AG04450 (cell line): Measurements from ENCODE around the gene H6PD. TPM values are rescaled to one million over a fixed set of nuclear protein-coding genes. Genes with fewer than 3 reads are reported as not detected.

Experiments used
- CTCF ChIA-PET: fragments of 300-600, 350-600 bp; formaldehyde crosslinking; extraction: SDS; loops from one replicate; lab custom pipeline; 2022; ENCODE audit warnings: antibody characterized with exemption, inconsistent platforms; lab: Charles Lee
- POLR2A ChIA-PET: fragments of 350-600 bp; formaldehyde crosslinking; extraction: SDS; loops from one replicate; lab custom pipeline; 2021; ENCODE audit warnings: antibody characterized with exemption, inconsistent platforms; lab: Yijun Ruan, JAX
- DNase-seq: peaks from one replicate; pipeline ENCODE4 v3.0.0-alpha.2; 2011; ENCODE audit warnings: low read depth, low spot score
- H3K27ac ChIP-seq: one replicate; pipeline ENCODE4 v1.5.1; 2012; ENCODE audit warnings: low read depth, low read length, control low read depth
- H3K27me3 ChIP-seq: one replicate; pipeline ENCODE4 v1.6.0; 2012; ENCODE audit warnings: low read length; ENCODE audit not compliant: control insufficient read depth, insufficient read depth
- H3K4me3 ChIP-seq: 2 replicates; pipeline ENCODE4 v1.5.1; 2011; ENCODE audit warnings: mild to moderate bottlenecking, low read depth, low read length, control low read depth
- H3K9me3 ChIP-seq: 2 replicates; pipeline ENCODE4 v1.5.1; 2012; ENCODE audit warnings: low read length; ENCODE audit not compliant: control insufficient read depth, insufficient read depth
- CTCF ChIP-seq: IDR thresholded peaks from 2 replicates; pipeline ENCODE4 v1.5.1; 2011; ENCODE audit warnings: low read depth, low read length, control low read depth, inconsistent platforms
- polyA plus RNA-seq: library from polyadenylated mRNA; depleted of rRNA; stranded (reverse); fragments of >200 nt; gene quantifications from 2 replicates; pipeline ENCODE4 v1.2.3, GENCODE V29; 2011

H6PD gene
- polyA plus RNA-seq, 1 experiment: 18.3 TPM

- no peak for DNase-seq
- no peak for TF ChIP-seq CTCF
- Histone ChIP-seq H3K9me3 (no peaks in the 10 kb centered on the region; the same call in 1 of the 2 replicates), H3K27me3 (no peaks in the 10 kb centered on the region), H3K27ac (no peak overlapping the region), H3K4me3 (no peak overlapping the region)
- ChIA-PET POLR2A (interaction anchor here (0.9 to 1.2 kb wide), 2 partner anchors 11 to 44 kb away, joined by 4 to 10 read pairs; partner anchors contain the start of gene H6PD), CTCF (interaction anchor here (0.9 to 2.8 kb wide), 3 partner anchors 10 to 135 kb away, joined by 3 to 10 read pairs (median 4); partner anchors contain the start of gene H6PD)
Measured at GRCh38 chr1:9245661-9246060, 11.1 kb downstream of the H6PD start.

- Histone ChIP-seq H3K27me3 (no peaks in the 10 kb centered on the region), H3K9me3 (no peaks in the 10 kb centered on the region; the same call in 1 of the 2 replicates), H3K27ac (no peak overlapping the region), H3K4me3 (no peak overlapping the region)
- ChIA-PET CTCF (interaction anchor here (0.9 kb wide), 1 partner anchor 10 kb away, joined by 3 read pairs; no protein-coding TSS in a partner anchor), POLR2A (no interaction called here)
- no peak for TF ChIP-seq CTCF
- DNase-seq: no peak
Measured at GRCh38 chr1:9246215-9246614, 11.6 kb downstream of the H6PD start.

GRCh38 chr1:9246841-9247785 is 12.5 kb downstream of the H6PD start:
- no peak overlapping the region for H3K4me3 ChIP-seq
- no peaks in the 10 kb centered on the region; the same call in 1 of the 2 replicates for H3K9me3 ChIP-seq
- ChIA-PET CTCF (no interaction called here), POLR2A (interaction anchor here (0.6 to 1.1 kb wide), 2 partner anchors 36 to 429 kb away, joined by 3 read pairs; no protein-coding TSS in a partner anchor)
- H3K27ac ChIP-seq: no peak overlapping the region
- DNase-seq: no peak
- no peak for TF ChIP-seq CTCF
- no peaks in the 10 kb centered on the region for H3K27me3 ChIP-seq

GRCh38 chr1:9247894-9248293 is 13.3 kb downstream of the H6PD start:
- Histone ChIP-seq H3K27ac (no peak overlapping the region), H3K9me3 (no peaks in the 10 kb centered on the region; the same call in 1 of the 2 replicates), H3K4me3 (no peak overlapping the region), H3K27me3 (no peaks in the 10 kb centered on the region)
- TF ChIP-seq CTCF: no peak
- no peak for DNase-seq
- POLR2A ChIA-PET: interaction anchor here (0.6 to 1.1 kb wide), 2 partner anchors 37 to 428 kb away, joined by 3 read pairs; no protein-coding TSS in a partner anchor
- CTCF ChIA-PET: interaction anchor here (0.7 kb wide), 1 partner anchor 86 kb away, joined by 8 read pairs; no protein-coding TSS in a partner anchor
